Kidney epithelial cell (primary cell): ENCODE measurements around the gene NIPA2. TPM values are rescaled to one million over a fixed set of nuclear protein-coding genes. Genes with fewer than 3 reads are reported as not detected.

Source experiments
- DNase-seq: peaks from one replicate; pipeline ENCODE4 v3.0.0-alpha.2; 2010; ENCODE audit warnings: low read depth
- H3K27me3 ChIP-seq: 2 replicates; pipeline ENCODE4 v1.6.0; 2011; ENCODE audit warnings: low read length; ENCODE audit not compliant: control insufficient read depth, insufficient read depth
- H3K36me3 ChIP-seq: 2 replicates; pipeline ENCODE4 v1.5.1; 2011; ENCODE audit warnings: low read length; ENCODE audit not compliant: control insufficient read depth, insufficient read depth
- H3K4me3 ChIP-seq: 2 replicates; pipeline ENCODE4 v1.5.1; 2011; ENCODE audit warnings: low read depth, mild to moderate bottlenecking, control low read depth, low read length
- CTCF ChIP-seq: IDR thresholded peaks from 2 replicates; pipeline ENCODE4 v1.5.1; 2011; ENCODE audit warnings: mild to moderate bottlenecking, moderate library complexity, low read length, control low read depth, inconsistent platforms; ENCODE audit not compliant: insufficient read depth, poor library complexity, severe bottlenecking
- total RNA-seq: library from RNA; depleted of rRNA; stranded (reverse); fragments of >200 nt; gene quantifications from 2 replicates; pipeline ENCODE4 v1.2.3, GENCODE V29; 2015

Gene NIPA2
- total RNA-seq, 1 donor from 2014 or later: 116 TPM

GRCh38 chr15:22873841-22874240 is 35.4 kb downstream of the NIPA2 start:
- H3K4me3 ChIP-seq: no peak overlapping the region
- DNase-seq: no peak
- no peaks in the 10 kb centered on the region for H3K27me3 ChIP-seq
- TF ChIP-seq CTCF: no peak
- peaks cover 2% of the 10 kb centered on the region for H3K36me3 ChIP-seq

GRCh38 chr15:22874256-22874655 is 35.8 kb downstream of the NIPA2 start:
- DNase-seq: no peak
- H3K4me3 ChIP-seq: no peak overlapping the region
- TF ChIP-seq CTCF: no peak
- H3K36me3 ChIP-seq: peaks cover 2% of the 10 kb centered on the region
- H3K27me3 ChIP-seq: no peaks in the 10 kb centered on the region

GRCh38 chr15:22874966-22875365 is 36.5 kb downstream of the NIPA2 start:
- DNase-seq: no peak

GRCh38 chr15:22877117-22877516 is 38.7 kb downstream of the NIPA2 start:
- Histone ChIP-seq H3K36me3 (peaks cover 2% of the 10 kb centered on the region), H3K4me3 (no peak overlapping the region), H3K27me3 (no peaks in the 10 kb centered on the region)
- no peak for TF ChIP-seq CTCF
- DNase-seq: no peak

More at GRCh38 chr15:22874966-22875365, 36.5 kb downstream of the NIPA2 start:
- TF ChIP-seq CTCF: no peak
- Histone ChIP-seq H3K36me3 (peaks cover 2% of the 10 kb centered on the region), H3K4me3 (no peak overlapping the region), H3K27me3 (no peaks in the 10 kb centered on the region)

GRCh38 chr15:22877607-22878006 is 39.1 kb downstream of the NIPA2 start:
- no peak for TF ChIP-seq CTCF

GRCh38 chr15:22878103-22878502 is 39.6 kb downstream of the NIPA2 start:
- no peaks in the 10 kb centered on the region for H3K27me3 ChIP-seq
- no peak for DNase-seq
- no peak for TF ChIP-seq CTCF
- H3K36me3 ChIP-seq: peaks cover 1% of the 10 kb centered on the region
- H3K4me3 ChIP-seq: no peak overlapping the region

More at GRCh38 chr15:22877607-22878006, 39.1 kb downstream of the NIPA2 start:
- Histone ChIP-seq H3K27me3 (no peaks in the 10 kb centered on the region), H3K4me3 (no peak overlapping the region), H3K36me3 (peaks cover 1% of the 10 kb centered on the region)
- DNase-seq: no peak
